Duodenal mucosa (tissue), 2 donors: ENCODE measurements around the gene ADRA2A.

Experiments
- H3K27ac ChIP-seq: one replicate; pipeline ENCODE4 v1.7.0; 2013; ENCODE audit warnings: low read depth, low read length
- H3K27me3 ChIP-seq, 2 donors: one replicate each; pipeline ENCODE4 v1.7.0; 2013; ENCODE audit warnings: low read length in 2 of 2, control low read depth in 1 of 2; ENCODE audit not compliant: insufficient read depth in 2 of 2, control insufficient read depth in 1 of 2
- H3K36me3 ChIP-seq, 2 donors: one replicate each; pipeline ENCODE4 v1.7.0; 2013; ENCODE audit warnings: low read length in 2 of 2, control low read depth in 1 of 2; ENCODE audit not compliant: insufficient read depth in 2 of 2, control insufficient read depth in 1 of 2
- H3K4me1 ChIP-seq, 2 donors: one replicate each; pipeline ENCODE4 v1.7.0; 2013; ENCODE audit warnings: low read length in 2 of 2, control low read depth in 1 of 2; ENCODE audit not compliant: insufficient read depth in 2 of 2, control insufficient read depth in 1 of 2
- H3K4me3 ChIP-seq, 2 donors: one replicate each; pipeline ENCODE4 v1.7.0; 2013; ENCODE audit warnings: low read length in 2 of 2, low read depth in 1 of 2
- H3K9ac ChIP-seq, 2 donors: one replicate each; pipeline ENCODE4 v1.7.0; 2013; ENCODE audit warnings: low read length in 2 of 2, low read depth in 1 of 2
- H3K9me3 ChIP-seq, 2 donors: one replicate each; pipeline ENCODE4 v1.7.0; 2013; ENCODE audit warnings: low read length in 2 of 2, control low read depth in 1 of 2; ENCODE audit not compliant: control insufficient read depth in 1 of 2

ADRA2A gene

GRCh38 chr10:111130471-111130870, 53.6 kb downstream of the ADRA2A start:
- no peaks in the 10 kb centered on the region for H3K36me3 ChIP-seq
- H3K9me3 ChIP-seq: no peaks in the 10 kb centered on the region
- no peak overlapping the region for H3K27ac ChIP-seq
- H3K9ac ChIP-seq: no peak overlapping the region
- peak overlapping the region in 1 of 2 donors; percentile 15 for H3K4me3 ChIP-seq
- peaks cover 14 to 22% of the 10 kb centered on the region in 2 donors for H3K4me1 ChIP-seq
- no peaks in the 10 kb centered on the region for H3K27me3 ChIP-seq
